Psoas muscle (tissue), 8 donors: ENCODE results near the gene CFAP74. TPM values are rescaled to one million over a fixed set of nuclear protein-coding genes. Genes with fewer than 3 reads are reported as not detected.

Experiments used
- ATAC-seq, 4 donors: fragments of 200-7000 bp; cut with Tn5 transposase; one replicate each; pipeline ENCODE4 v1.9.1; 2020; ENCODE audit warnings: moderate library complexity in 3 of 4, mild to moderate bottlenecking in 2 of 4
- DNase-seq, 2 donors: peaks; one replicate each; pipeline ENCODE4 v3.0.0-alpha.2; 2020
- H3K27ac ChIP-seq: fragments of 200-600 bp; one replicate; pipeline ENCODE4 v1.8.0; 2022
- H3K27me3 ChIP-seq, 3 donors: fragments of 200-600 bp in 1 of 3; one replicate each; pipeline versions ENCODE4 v1.6.1 to v1.8.0; 2013 to 2022; ENCODE audit warnings: low read length in 2 of 3, mild to moderate bottlenecking in 2 of 3, moderate library complexity in 1 of 3; ENCODE audit not compliant: insufficient read depth in 3 of 3
- H3K36me3 ChIP-seq, 2 donors: fragments of 200-600 bp in 1 of 2; one replicate each; pipeline versions ENCODE4 v1.6.1 to v1.8.0; 2013 to 2022; ENCODE audit warnings: low read depth in 1 of 2, mild to moderate bottlenecking in 1 of 2, moderate library complexity in 1 of 2; ENCODE audit not compliant: insufficient read depth in 1 of 2
- H3K4me1 ChIP-seq: fragments of 200-600 bp; one replicate; pipeline ENCODE4 v1.8.0; 2022
- H3K4me3 ChIP-seq: fragments of 200-600 bp; one replicate; pipeline ENCODE4 v1.8.0; 2022; ENCODE audit warnings: mild to moderate bottlenecking
- H3K9me3 ChIP-seq: fragments of 200-600 bp; one replicate; pipeline ENCODE4 v1.8.0; 2022
- WGBS, 3 donors: extraction: QIAGEN DNeasy Blood & Tissue Kit; methylation state at CpG; one replicate each; pipeline versions ENCODE4 v1.1.6 to v1.1.7; 2013; 5-methylcytosine and 5-hydroxymethylcytosine counted together
- intact Hi-C, 2 donors: fragments of 100-400 bp; cut with DNase I; formaldehyde crosslinking; loops; one replicate each; pipeline versions ENCODE4 v1.11.0 to v1.14.2; 2022
- polyA plus RNA-seq, 3 donors: library from polyadenylated mRNA; stranded (reverse); fragments of 200-250 nt; gene quantifications; one replicate each; pipeline ENCODE4 v1.2.3, GENCODE V29; 2013
- total RNA-seq, 4 donors: library from RNA; stranded (reverse); fragmentation: NEBNext Ultra II Directional in 2 of 4; extraction: Animal tissue kit (Norgen Biotek cat#: 25700) in 2 of 4; gene quantifications; one replicate each; pipeline versions ENCODE4 v1.2.1 to v1.2.4, GENCODE V29; 2021 to 2023
- TF ChIP-seq, protein P1 (sequence below): fragments of 200-600 bp; IDR thresholded peaks from one replicate; pipeline ENCODE4 v1.8.0; 2022; ENCODE audit warnings: antibody characterized with exemption
- donor health status: healthy with polysubstance abuse.
- donor health status: DM: no; HTN: no; CAD: no; lungs with moderate emphysema.
- donor health status: Bipolar disorder and iron deficiency.
- donor health status: healthy.
- donor health status: DM: yes; HTN: yes; CAD: no.
- donor health status: DM: no; HTN: no; CAD: no.
- donor health status: DM: no; HTN: no; CAD: no.
- donor health status: DM: yes; HTN: yes; CAD: no.

CFAP74 gene
- total and polyA plus RNA-seq, 7 donors, result 0.01 to 0.05 TPM; not detected in 5

DNA sequence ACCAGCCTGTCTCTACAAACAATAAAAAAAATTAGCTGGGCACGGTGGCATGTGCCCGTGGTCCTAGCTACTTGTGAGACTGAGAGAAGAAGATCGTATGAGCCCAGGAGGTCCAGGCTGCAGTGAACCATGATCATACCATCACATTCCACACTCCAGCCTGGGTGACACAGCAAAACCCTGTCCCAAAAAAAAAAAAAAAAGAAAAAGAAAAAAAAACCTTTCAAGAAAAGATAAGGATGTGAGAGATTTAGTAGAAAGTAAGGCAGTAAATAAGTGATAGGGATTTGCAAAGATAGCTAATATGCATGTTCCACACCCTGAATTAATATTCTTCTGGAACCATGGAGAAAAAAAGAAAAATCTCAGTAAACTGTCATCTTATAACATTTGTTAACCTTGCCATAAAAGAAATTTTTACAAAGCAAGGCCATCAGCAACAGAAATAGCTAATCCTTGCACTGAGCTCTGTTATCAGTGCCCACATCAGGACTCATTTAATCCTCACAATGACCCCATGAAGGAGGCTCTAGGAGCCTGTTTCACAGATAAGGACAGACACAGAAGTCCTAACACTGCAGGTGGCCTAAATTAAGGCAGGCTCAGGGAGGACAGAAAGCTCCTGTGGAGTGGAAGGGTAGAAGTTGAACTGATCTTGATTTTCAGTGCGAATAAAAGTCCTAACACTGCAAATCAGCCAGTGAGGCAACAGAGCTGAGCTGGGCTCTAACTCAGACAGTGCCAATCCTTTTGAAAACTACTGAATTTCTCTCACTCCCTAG, 120.3 kb downstream of the CFAP74 start:
- intact Hi-C loops, result no loop called here
- ATAC-seq, result peak in 1 of 4 donors; percentile 34
- H3K4me3 ChIP-seq, result no peak overlapping the region

GRCh38 chr1:1881727-1882126, 121.9 kb downstream of the CFAP74 start:
- no peaks in the 10 kb centered on the region for H3K27me3 ChIP-seq
- ATAC-seq (peak in 1 of 4 donors; percentile 13), DNase-seq (peak in 1 of 2 donors; percentile 18)
- no peak overlapping the region for H3K4me3 ChIP-seq
- no peaks in the 10 kb centered on the region for H3K9me3 ChIP-seq
- TF ChIP-seq, protein P1, sequence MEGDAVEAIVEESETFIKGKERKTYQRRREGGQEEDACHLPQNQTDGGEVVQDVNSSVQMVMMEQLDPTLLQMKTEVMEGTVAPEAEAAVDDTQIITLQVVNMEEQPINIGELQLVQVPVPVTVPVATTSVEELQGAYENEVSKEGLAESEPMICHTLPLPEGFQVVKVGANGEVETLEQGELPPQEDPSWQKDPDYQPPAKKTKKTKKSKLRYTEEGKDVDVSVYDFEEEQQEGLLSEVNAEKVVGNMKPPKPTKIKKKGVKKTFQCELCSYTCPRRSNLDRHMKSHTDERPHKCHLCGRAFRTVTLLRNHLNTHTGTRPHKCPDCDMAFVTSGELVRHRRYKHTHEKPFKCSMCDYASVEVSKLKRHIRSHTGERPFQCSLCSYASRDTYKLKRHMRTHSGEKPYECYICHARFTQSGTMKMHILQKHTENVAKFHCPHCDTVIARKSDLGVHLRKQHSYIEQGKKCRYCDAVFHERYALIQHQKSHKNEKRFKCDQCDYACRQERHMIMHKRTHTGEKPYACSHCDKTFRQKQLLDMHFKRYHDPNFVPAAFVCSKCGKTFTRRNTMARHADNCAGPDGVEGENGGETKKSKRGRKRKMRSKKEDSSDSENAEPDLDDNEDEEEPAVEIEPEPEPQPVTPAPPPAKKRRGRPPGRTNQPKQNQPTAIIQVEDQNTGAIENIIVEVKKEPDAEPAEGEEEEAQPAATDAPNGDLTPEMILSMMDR, result no peak
- intact Hi-C loops, result no loop called here
- H3K27ac ChIP-seq, result no peak overlapping the region
- no peaks in the 10 kb centered on the region for H3K36me3 ChIP-seq
- WGBS, 3 donors, result 71 to 81% (median 76%) methylated on average over 6 of the region's 6 CpGs
- H3K4me1 ChIP-seq, result peaks cover 53% of the 10 kb centered on the region

More for the DNA sequence above, 120.3 kb downstream of the CFAP74 start:
- Histone ChIP-seq H3K36me3 (no peaks in the 10 kb centered on the region), H3K4me1 (peaks cover 56% of the 10 kb centered on the region), H3K27ac (no peak overlapping the region), H3K9me3 (no peaks in the 10 kb centered on the region), H3K27me3 (no peaks in the 10 kb centered on the region)
- TF ChIP-seq, protein P1, result no peak
- no peak for DNase-seq
- WGBS, 3 donors, result 32 to 48% (median 44%) methylated on average over 4 of the region's 4 CpGs

DNA sequence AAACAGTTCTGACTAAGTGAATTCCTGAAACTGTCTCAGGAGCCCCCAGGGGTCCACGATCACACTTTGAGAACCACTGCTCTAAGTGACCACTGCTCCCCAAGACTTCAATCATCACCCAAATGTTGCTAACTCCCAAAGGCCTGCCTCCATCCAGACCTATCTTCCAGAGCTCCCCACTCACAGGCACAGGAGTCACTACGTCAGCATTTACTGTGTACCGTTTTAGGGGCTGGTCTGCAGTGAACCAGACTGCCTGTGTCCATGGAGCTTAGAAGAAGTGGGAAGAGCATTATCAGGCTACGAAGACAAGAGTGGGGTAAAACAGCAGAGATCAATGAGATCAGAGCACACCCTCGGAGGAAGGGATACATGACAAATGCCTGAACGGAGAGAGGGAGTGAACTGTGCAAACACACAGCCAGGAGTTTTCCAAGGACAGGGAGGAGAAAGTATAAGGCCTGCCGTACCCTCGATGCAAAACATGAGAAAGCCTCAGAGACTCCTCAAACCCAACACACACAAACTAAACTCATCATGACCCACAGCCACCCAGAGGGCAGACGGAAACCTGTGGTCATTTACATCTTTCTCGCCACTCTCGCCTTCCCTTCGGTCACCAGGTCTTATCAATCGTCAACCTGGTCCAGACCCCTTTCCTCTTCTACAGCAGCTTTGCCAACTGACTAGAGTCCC, 122.8 kb downstream of the CFAP74 start:
- no peaks in the 10 kb centered on the region for H3K27me3 ChIP-seq
- peak in 1 of 2 donors; percentile 6 for DNase-seq
- ATAC-seq, result no peak
- TF ChIP-seq, protein P1, result no peak
- H3K9me3 ChIP-seq, result no peaks in the 10 kb centered on the region
- no peak overlapping the region for H3K4me3 ChIP-seq
- no peak overlapping the region for H3K27ac ChIP-seq
- H3K36me3 ChIP-seq, result peaks cover 2 to 8% of the 10 kb centered on the region in 2 donors
- H3K4me1 ChIP-seq, result peaks cover 56% of the 10 kb centered on the region
- intact Hi-C loops, result no loop called here
- WGBS, 3 donors, result 62 to 70% (median 63%) methylated on average over 13 of the region's 13 CpGs

DNA sequence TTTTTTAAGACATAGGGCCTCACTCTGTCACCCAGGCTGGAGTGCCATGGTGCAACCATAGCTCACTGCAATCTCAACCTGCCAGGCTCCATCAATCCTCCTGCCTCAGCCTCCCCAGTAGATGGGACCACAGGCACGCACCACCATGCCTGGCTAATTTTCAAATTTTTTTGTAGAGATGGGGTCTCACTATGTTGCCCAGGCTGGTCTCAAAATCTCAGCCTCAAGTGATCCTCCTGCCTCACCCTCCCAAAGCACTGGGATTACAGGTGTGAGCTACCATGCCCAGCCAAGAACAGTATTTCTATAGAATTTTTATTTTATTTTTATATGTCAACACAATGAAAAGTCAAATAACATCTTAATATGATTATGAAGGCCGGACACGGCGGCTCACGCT, 123.6 kb downstream of the CFAP74 start:
- TF ChIP-seq, protein P1, result no peak
- H3K4me3 ChIP-seq, result no peak overlapping the region
- peaks cover 2 to 9% of the 10 kb centered on the region in 2 donors for H3K36me3 ChIP-seq
- ATAC-seq (no peak), DNase-seq (peak in 1 of 2 donors; percentile 8)
- H3K27me3 ChIP-seq, result no peaks in the 10 kb centered on the region
- H3K27ac ChIP-seq, result no peak overlapping the region
- intact Hi-C loops, result no loop called here
- WGBS, 3 donors, result 95 to 96% (median 95%) methylated on average over 5 of the region's 5 CpGs
- no peaks in the 10 kb centered on the region for H3K9me3 ChIP-seq
- H3K4me1 ChIP-seq, result peaks cover 55% of the 10 kb centered on the region
